ENCODE data around the gene CSF3. TPM values are rescaled to one million over a fixed set of nuclear protein-coding genes. Genes with fewer than 3 reads are reported as not detected.

Gene CSF3
- total and polyA plus RNA-seq, 3 donors from 2014 or later, result 0.80 to 3.6 (median 2.4) TPM

DNA sequence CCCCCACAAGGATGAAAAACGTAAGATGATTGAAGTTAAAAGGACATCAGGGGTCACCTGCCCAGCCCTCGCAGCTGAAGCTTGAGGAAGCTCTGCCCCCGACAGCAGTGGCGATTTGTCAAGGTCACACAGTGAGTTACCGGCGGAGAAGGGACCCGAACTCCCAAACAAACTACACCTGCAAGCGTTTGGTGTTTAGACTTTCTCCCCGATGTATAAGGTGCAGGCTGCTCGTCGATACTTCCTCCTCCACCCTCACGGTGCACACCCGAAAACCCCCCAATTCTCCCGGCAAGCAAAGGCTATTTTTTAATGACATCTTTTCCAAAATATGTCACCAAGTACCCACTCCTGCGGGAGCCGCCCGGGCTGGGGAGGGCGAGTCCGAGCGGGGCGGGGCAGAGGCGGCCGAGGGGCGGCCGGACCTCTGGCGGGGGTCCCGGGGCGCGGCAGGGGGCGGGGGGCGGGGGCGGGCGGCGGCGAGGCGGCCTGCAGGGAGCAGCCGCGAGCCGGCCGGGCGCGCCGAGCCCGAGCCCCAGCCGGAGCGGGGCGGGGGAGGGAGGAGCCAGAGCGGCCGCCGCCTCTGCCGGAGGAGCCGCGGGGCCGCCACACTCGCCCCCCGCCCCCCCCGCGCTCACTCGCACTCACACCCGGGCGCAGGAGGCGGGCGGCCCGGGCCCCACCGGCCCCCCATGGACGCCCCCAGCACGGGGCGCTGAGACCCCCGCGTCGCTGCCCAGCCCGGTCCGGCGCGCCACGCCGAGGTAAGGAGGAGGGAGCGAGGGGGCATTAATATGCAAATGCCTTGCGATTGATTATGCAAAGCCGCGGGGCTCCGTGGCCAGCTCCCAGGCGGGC, 47.3 kb downstream of the CSF3 start, which contains the start of gene THRA:
TSS of gene THRA (plus strand) at position 637 of the 858 bp plus-strand sequence. CDS start 11,524 bp downstream, outside the sequence.
- H3K27me3 ChIP-seq, result no peaks in the 10 kb centered on the region
- H3K4me3 ChIP-seq, result peak within 1 kb of the TSS; percentile 92 to 96
- H3K9me3 ChIP-seq, result no peaks in the 10 kb centered on the region
- DNase-seq, result peak; percentile 74
- no peak for TF ChIP-seq POLR2A (IDR thresholded peaks at IDR 0.05)
- TF ChIP-seq, protein P1, sequence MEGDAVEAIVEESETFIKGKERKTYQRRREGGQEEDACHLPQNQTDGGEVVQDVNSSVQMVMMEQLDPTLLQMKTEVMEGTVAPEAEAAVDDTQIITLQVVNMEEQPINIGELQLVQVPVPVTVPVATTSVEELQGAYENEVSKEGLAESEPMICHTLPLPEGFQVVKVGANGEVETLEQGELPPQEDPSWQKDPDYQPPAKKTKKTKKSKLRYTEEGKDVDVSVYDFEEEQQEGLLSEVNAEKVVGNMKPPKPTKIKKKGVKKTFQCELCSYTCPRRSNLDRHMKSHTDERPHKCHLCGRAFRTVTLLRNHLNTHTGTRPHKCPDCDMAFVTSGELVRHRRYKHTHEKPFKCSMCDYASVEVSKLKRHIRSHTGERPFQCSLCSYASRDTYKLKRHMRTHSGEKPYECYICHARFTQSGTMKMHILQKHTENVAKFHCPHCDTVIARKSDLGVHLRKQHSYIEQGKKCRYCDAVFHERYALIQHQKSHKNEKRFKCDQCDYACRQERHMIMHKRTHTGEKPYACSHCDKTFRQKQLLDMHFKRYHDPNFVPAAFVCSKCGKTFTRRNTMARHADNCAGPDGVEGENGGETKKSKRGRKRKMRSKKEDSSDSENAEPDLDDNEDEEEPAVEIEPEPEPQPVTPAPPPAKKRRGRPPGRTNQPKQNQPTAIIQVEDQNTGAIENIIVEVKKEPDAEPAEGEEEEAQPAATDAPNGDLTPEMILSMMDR (IDR thresholded peaks at IDR 0.05), result peak in 1 of 3 experiments; percentile 15
- no peaks in the 10 kb centered on the region for H3K36me3 ChIP-seq (ENCODE audit: low read depth, missing control alignments)
- H3K4me1 ChIP-seq, result peaks cover 41% of the 10 kb centered on the region
- WGBS, 2 donors, result 0 to 5% methylated on average over 18 to 33 of the region's 83 CpGs
- intact Hi-C loops (cut with DNase I; ENCODE audit: low total_unique reads), result no loop called here
- peak within 1 kb of the TSS; percentile 91 to 97 for H3K27ac ChIP-seq

DNA sequence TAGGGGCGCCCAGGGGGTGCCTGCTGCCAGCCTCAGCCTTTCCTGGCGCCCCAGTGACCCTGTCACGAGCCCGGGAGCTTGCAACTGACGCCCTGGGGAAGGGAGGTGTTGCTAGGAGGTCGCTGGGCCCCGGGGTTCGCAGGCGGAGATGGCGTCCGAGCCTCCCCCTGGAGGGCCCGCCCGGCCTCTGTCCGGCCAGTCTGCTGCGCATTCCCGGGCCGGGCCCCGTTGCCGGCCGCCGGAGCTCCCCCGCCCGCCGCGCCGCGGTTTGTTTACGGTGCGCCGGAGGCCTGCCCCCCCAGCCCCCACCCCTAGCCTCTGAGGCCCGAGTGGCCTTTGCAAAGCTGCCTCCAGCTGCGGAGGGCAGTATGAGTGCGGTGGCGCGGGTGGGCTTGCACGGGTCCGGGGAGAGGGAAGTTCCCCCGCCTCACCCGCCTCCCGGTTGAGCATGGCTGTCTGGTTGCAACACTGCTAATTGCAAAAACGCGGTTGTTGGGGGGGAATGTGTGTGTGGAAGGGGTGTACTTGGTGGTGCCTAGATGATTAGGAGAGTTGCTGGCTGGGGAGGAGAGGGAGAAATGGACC, 48.0 kb downstream of the CSF3 start:
- Histone ChIP-seq H3K27ac (peak overlapping the region; percentile 91 to 97), H3K4me3 (peak overlapping the region; percentile 92 to 96), H3K36me3 (ENCODE audit: low read depth, missing control alignments) (no peaks in the 10 kb centered on the region), H3K27me3 (no peaks in the 10 kb centered on the region), H3K9me3 (no peaks in the 10 kb centered on the region), H3K4me1 (peaks cover 39% of the 10 kb centered on the region)
- TF ChIP-seq, protein P1 (IDR thresholded peaks at IDR 0.05), result no peak
- TF ChIP-seq POLR2A (IDR thresholded peaks at IDR 0.05), result no peak
- no peak for DNase-seq
- 0 to 1% methylated on average over 7 to 31 of the region's 42 CpGs for WGBS, 2 donors
- intact Hi-C loops (cut with DNase I; ENCODE audit: low total_unique reads), result no loop called here

DNA sequence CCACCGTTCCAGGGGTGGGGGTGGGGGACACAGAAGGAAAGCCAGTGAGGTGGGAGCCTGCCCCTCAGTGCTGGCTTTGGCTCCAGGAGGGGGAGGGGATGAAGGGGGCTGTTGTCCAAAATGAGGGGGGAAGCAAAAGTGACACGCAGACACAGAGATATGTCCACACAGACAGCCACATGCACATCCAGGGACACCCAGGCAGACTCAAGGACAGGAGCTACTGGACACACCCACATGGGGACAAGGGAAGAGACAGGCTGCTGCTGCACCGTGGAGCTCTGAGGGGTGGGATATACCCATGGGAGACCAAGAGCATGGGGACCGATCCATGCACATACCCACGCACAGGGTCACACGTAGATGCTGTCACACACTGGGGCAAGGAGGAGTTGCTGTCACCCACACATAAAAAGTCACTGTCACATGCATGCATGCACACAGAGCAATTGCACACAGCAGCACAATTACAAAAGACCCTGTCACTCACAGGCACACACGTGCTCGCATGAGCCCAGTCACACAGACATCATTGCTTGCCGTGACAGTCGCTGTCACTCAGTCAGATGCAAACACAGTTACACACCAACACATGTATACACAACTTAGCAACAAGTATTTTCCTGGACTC, 48.8 kb downstream of the CSF3 start:
- intact Hi-C loops (cut with DNase I; ENCODE audit: low total_unique reads), result no loop called here
- Histone ChIP-seq H3K27ac (peak overlapping the region; percentile 91 to 97), H3K36me3 (ENCODE audit: low read depth, missing control alignments) (no peaks in the 10 kb centered on the region), H3K9me3 (no peaks in the 10 kb centered on the region), H3K27me3 (no peaks in the 10 kb centered on the region), H3K4me1 (peaks cover 42% of the 10 kb centered on the region), H3K4me3 (peak overlapping the region; percentile 92 to 96)
- 13 to 15% methylated on average over 10 of the region's 10 CpGs for WGBS, 2 donors
- no peak for DNase-seq
- TF ChIP-seq, protein P1 (IDR thresholded peaks at IDR 0.05), result no peak
- no peak for TF ChIP-seq POLR2A (IDR thresholded peaks at IDR 0.05)

DNA sequence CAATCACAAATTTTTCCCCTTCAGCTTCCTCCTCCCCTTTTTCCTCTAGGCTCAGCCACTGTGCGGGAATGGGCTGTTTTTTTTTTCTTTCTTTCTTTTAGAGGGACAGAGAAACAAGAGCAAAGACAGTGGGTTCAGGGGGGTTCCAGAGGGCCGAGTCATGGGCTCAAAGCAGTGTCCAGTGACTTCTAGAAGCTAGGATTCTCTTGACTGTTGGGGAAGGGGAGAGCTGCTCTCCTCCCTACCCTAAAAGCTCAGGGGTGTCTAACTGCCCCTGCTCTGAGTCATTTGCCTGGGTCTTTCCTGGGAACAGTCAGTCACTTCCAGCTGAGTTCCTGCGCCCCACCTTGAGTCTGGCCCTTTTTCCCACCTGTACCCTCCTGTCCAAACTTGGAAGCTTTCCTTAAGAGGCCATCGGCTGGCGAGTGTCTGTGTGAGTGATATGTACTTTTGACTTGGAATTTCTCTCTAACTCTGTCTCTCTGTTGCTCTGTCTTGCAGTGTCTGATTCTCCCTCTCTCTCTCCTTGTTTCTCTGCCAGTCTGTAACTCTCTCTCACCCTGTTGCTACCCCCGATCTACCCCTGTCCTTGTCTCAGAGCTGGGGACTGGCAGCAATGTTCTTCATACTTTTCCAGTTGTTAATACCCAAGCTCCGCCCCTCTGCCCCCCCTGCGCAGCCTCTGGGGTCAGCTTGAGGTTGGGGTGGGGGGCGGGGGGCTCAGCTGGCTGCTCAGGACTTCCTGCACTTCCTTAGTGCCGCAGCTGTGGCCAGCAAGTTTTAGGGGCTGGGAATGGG, 49.9 kb downstream of the CSF3 start:
- H3K4me1 ChIP-seq, result peaks cover 53% of the 10 kb centered on the region
- H3K27ac ChIP-seq, result peak overlapping the region; percentile 91 to 97
- H3K27me3 ChIP-seq, result no peaks in the 10 kb centered on the region
- H3K4me3 ChIP-seq, result no peak overlapping the region
- no peak for DNase-seq
- H3K9me3 ChIP-seq, result no peaks in the 10 kb centered on the region
- 18 to 25% methylated on average over 8 to 10 of the region's 10 CpGs for WGBS, 2 donors
- intact Hi-C loops (cut with DNase I; ENCODE audit: low total_unique reads), result no loop called here
- TF ChIP-seq, protein P1 (IDR thresholded peaks at IDR 0.05), result no peak
- TF ChIP-seq POLR2A (IDR thresholded peaks at IDR 0.05), result no peak
- no peaks in the 10 kb centered on the region for H3K36me3 ChIP-seq (ENCODE audit: low read depth, missing control alignments)

All from testis (tissue), 3 donors.